HEK293 (cell line): Measurements from ENCODE around the gene ROR2.

Experiments used
- CTCF ChIA-PET: fragments of 350-600 bp; formaldehyde crosslinking; extraction: SDS; loops from one replicate; lab custom pipeline; 2021; ENCODE audit warnings: antibody characterized with exemption; lab: Yijun Ruan, JAX
- POLR2A ChIA-PET: fragments of 300-600 bp; formaldehyde crosslinking; extraction: SDS; loops from one replicate; lab custom pipeline; 2020; ENCODE audit warnings: antibody characterized with exemption, inconsistent platforms; lab: Yijun Ruan, JAX
- H3K27ac ChIP-seq: fragments of 200-500 bp; sonication (Bioruptor generic); 2 replicates; pipeline ENCODE4 v1.5.1; 2014; ENCODE audit warnings: low read depth, low read length, control low read depth, inconsistent platforms; ENCODE audit errors: extremely low read depth
- H3K36me3 ChIP-seq, 2 experiments: fragments of 200-500 bp in 1 of 2; sonication (Bioruptor generic) in 1 of 2; 1 replicate in 1 of 2; 2 replicates in 1 of 2; pipeline ENCODE4 v1.5.1; 2014 to 2017; ENCODE audit warnings: inconsistent platforms in 2 of 2, low read length in 2 of 2; ENCODE audit not compliant: control insufficient read depth in 2 of 2, insufficient read depth in 1 of 2
- H3K4me1 ChIP-seq: fragments of 200-500 bp; sonication (Bioruptor generic); 2 replicates; pipeline ENCODE4 v1.5.1; 2014; ENCODE audit warnings: mild to moderate bottlenecking, low read length, inconsistent platforms; ENCODE audit not compliant: control insufficient read depth, insufficient read depth
- H3K4me3 ChIP-seq: 2 replicates; pipeline ENCODE4 v1.5.1; 2011; ENCODE audit warnings: low read depth, mild to moderate bottlenecking, control low read depth, low read length, moderate library complexity
- H3K9me3 ChIP-seq: fragments of 200-500 bp; sonication (Bioruptor generic); 2 replicates; pipeline ENCODE4 v1.5.1; 2014; ENCODE audit warnings: low read depth, low read length, inconsistent platforms; ENCODE audit not compliant: control insufficient read depth, insufficient read depth
- AEBP2 ChIP-seq: fragments of 450-650 bp; formaldehyde crosslinking; IDR thresholded peaks from 2 replicates; pipeline ENCODE4 v1.5.1; 2016; ENCODE audit warnings: missing biosample characterization, missing genetic modification characterization, borderline replicate concordance
- EGR2 ChIP-seq: fragments of 450-650 bp; formaldehyde crosslinking; IDR thresholded peaks from 2 replicates; pipeline ENCODE4 v1.5.1; 2016; ENCODE audit warnings: low read depth, missing biosample characterization, missing genetic modification characterization
- FEZF1 ChIP-seq: fragments of 450-650 bp; formaldehyde crosslinking; IDR thresholded peaks from 2 replicates; pipeline ENCODE4 v1.5.1; 2016; ENCODE audit warnings: missing biosample characterization, missing genetic modification characterization
- GLI2 ChIP-seq: fragments of 450-650 bp; formaldehyde crosslinking; IDR thresholded peaks from 2 replicates; pipeline ENCODE4; 2017; ENCODE audit warnings: missing biosample characterization, missing genetic modification characterization, low read depth, borderline replicate concordance
- GLI4 ChIP-seq: fragments of 450-650 bp; formaldehyde crosslinking; IDR thresholded peaks from 2 replicates; pipeline ENCODE4 v1.5.1; 2016; ENCODE audit warnings: missing biosample characterization, missing genetic modification characterization
- OSR2 ChIP-seq: fragments of 450-650 bp; formaldehyde crosslinking; IDR thresholded peaks from 2 replicates; pipeline ENCODE4 v1.5.1; 2016; ENCODE audit warnings: missing biosample characterization, missing genetic modification characterization
- SALL2 ChIP-seq: fragments of 450-650 bp; formaldehyde crosslinking; IDR thresholded peaks from 2 replicates; pipeline ENCODE4 v1.5.0; 2017; ENCODE audit warnings: missing biosample characterization, mild to moderate bottlenecking, missing genetic modification characterization, borderline replicate concordance
- SCRT1 ChIP-seq: fragments of 450-650 bp; formaldehyde crosslinking; IDR thresholded peaks from 2 replicates; pipeline ENCODE4 v1.5.1; 2016; ENCODE audit warnings: missing biosample characterization, missing genetic modification characterization, borderline replicate concordance
- ZBTB49 ChIP-seq: fragments of 450-650 bp; formaldehyde crosslinking; IDR thresholded peaks from 2 replicates; pipeline ENCODE4 v1.5.1; 2016; ENCODE audit warnings: missing biosample characterization, missing genetic modification characterization, low read depth
- ZBTB7A ChIP-seq: fragments of 450-650 bp; formaldehyde crosslinking; IDR thresholded peaks from 2 replicates; pipeline ENCODE4 v1.5.1; 2016; ENCODE audit warnings: low read depth, missing biosample characterization, missing genetic modification characterization
- ZFP3 ChIP-seq: fragments of 450-650 bp; formaldehyde crosslinking; IDR thresholded peaks from 2 replicates; pipeline ENCODE4 v1.5.1; 2016; ENCODE audit warnings: low read depth, missing biosample characterization, missing genetic modification characterization
- ZNF114 ChIP-seq: fragments of 450-650 bp; formaldehyde crosslinking; IDR thresholded peaks from 2 replicates; pipeline ENCODE4 v1.5.0; 2017; ENCODE audit warnings: missing biosample characterization, missing genetic modification characterization
- ZNF311 ChIP-seq: fragments of 450-650 bp; formaldehyde crosslinking; IDR thresholded peaks from 2 replicates; pipeline ENCODE4 v1.5.1; 2017; ENCODE audit warnings: missing biosample characterization, missing genetic modification characterization, borderline replicate concordance
- ZNF398 ChIP-seq: fragments of 450-650 bp; formaldehyde crosslinking; IDR thresholded peaks from 2 replicates; pipeline ENCODE4 v1.5.1; 2017; ENCODE audit warnings: missing biosample characterization, missing genetic modification characterization
- ZNF514 ChIP-seq: fragments of 450-650 bp; formaldehyde crosslinking; IDR thresholded peaks from 2 replicates; pipeline ENCODE4 v1.5.1; 2016; ENCODE audit warnings: missing biosample characterization, missing genetic modification characterization
- ZNF544 ChIP-seq: fragments of 450-650 bp; formaldehyde crosslinking; IDR thresholded peaks from 2 replicates; pipeline ENCODE4 v1.5.0; 2017; ENCODE audit warnings: missing biosample characterization, missing genetic modification characterization
- ZNF548 ChIP-seq: fragments of 450-650 bp; formaldehyde crosslinking; IDR thresholded peaks from 2 replicates; pipeline ENCODE4 v1.5.1; 2016; ENCODE audit warnings: missing biosample characterization, missing genetic modification characterization
- ZNF621 ChIP-seq: fragments of 450-650 bp; formaldehyde crosslinking; IDR thresholded peaks from 2 replicates; pipeline ENCODE4 v1.5.1; 2017; ENCODE audit warnings: missing biosample characterization, missing genetic modification characterization
- ZNF623 ChIP-seq: fragments of 450-650 bp; formaldehyde crosslinking; IDR thresholded peaks from 2 replicates; pipeline ENCODE4 v1.5.1; 2016; ENCODE audit warnings: missing biosample characterization, missing genetic modification characterization
- ZNF658 ChIP-seq: fragments of 450-650 bp; formaldehyde crosslinking; IDR thresholded peaks from 2 replicates; pipeline ENCODE4; 2016; ENCODE audit warnings: missing biosample characterization, missing genetic modification characterization
- ZNF692 ChIP-seq: fragments of 450-650 bp; formaldehyde crosslinking; IDR thresholded peaks from 2 replicates; pipeline ENCODE4 v1.5.1; 2016; ENCODE audit warnings: missing biosample characterization, missing genetic modification characterization
- ZNF791 ChIP-seq: fragments of 450-650 bp; formaldehyde crosslinking; IDR thresholded peaks from 2 replicates; pipeline ENCODE4 v1.5.1; 2016; ENCODE audit warnings: missing biosample characterization, missing genetic modification characterization

ROR2 gene

GRCh38 chr9:91908293-91908623, 41.8 kb downstream of the ROR2 start (continued):
- TF ChIP-seq ZNF311 (tag by site-specific recombination) (no peak), EGR2 (tag by site-specific recombination) (no peak), GLI2 (tag by site-specific recombination) (peak; percentile 48; the same call in 1 of the 2 replicates), ZNF514 (tag by site-specific recombination) (no peak), OSR2 (tag by site-specific recombination) (peak; percentile 96), ZNF658 (tag by site-specific recombination) (no peak), ZFP3 (tag by site-specific recombination) (no peak), FEZF1 (peak; percentile 91), ZNF398 (no peak), ZNF791 (tag by site-specific recombination) (no peak), AEBP2 (tag by site-specific recombination) (no peak)
- TF ChIP-seq, all 188 proteins: peak for 30

- no peak overlapping the region; the same call in 1 of the 2 replicates for H3K27ac ChIP-seq
- POLR2A ChIA-PET: no interaction called here
- CTCF ChIA-PET: interaction anchor here (1.7 to 2.5 kb wide), 2 partner anchors 43 to 173 kb away, joined by 3 to 15 read pairs; partner anchors contain the start of gene ROR2
- no peaks in the 10 kb centered on the region for H3K9me3 ChIP-seq
- no peak for TF ChIP-seq ZBTB7A (tag by site-specific recombination)
- TF ChIP-seq ZBTB49 (tag by site-specific recombination): no peak
- no peak for TF ChIP-seq ZNF548 (tag by site-specific recombination)
- TF ChIP-seq SALL2: no peak
- no peak for TF ChIP-seq ZNF544 (tag by site-specific recombination)
- TF ChIP-seq ZNF114: no peak
- no peak for TF ChIP-seq ZNF692 (tag by site-specific recombination)
- TF ChIP-seq ZNF623 (tag by site-specific recombination): no peak
- TF ChIP-seq SCRT1 (tag by site-specific recombination): no peak
- TF ChIP-seq ZNF621 (tag by site-specific recombination): no peak
- no peak for TF ChIP-seq GLI4
- no peaks in the 10 kb centered on the region; a peak in 1 of 3 replicates for H3K36me3 ChIP-seq
- peaks cover 16% of the 10 kb centered on the region for H3K4me1 ChIP-seq
- no peak overlapping the region for H3K4me3 ChIP-seq
Observed at GRCh38 chr9:91907484-91908292, 42.3 kb downstream of the ROR2 start.
